ENCODE measurements around the gene ROR1.

DNA sequence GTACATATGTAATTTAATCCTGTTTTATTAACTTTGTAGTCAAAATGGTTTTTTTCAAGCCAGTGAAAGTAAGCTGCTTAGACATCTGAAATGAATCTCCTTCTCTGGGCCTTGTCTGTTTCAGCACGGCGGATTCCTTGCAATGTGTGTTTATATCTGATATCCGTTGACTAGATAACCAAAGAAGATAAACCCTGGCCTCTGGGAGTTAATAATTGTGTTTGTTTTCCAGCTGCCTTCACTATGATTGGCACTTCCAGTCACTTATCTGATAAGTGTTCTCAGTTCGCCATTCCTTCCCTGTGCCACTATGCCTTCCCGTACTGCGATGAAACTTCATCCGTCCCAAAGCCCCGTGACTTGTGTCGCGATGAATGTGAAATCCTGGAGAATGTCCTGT lies 366.1 kb downstream of the ROR1 start:
- TF ChIP-seq, protein P1, sequence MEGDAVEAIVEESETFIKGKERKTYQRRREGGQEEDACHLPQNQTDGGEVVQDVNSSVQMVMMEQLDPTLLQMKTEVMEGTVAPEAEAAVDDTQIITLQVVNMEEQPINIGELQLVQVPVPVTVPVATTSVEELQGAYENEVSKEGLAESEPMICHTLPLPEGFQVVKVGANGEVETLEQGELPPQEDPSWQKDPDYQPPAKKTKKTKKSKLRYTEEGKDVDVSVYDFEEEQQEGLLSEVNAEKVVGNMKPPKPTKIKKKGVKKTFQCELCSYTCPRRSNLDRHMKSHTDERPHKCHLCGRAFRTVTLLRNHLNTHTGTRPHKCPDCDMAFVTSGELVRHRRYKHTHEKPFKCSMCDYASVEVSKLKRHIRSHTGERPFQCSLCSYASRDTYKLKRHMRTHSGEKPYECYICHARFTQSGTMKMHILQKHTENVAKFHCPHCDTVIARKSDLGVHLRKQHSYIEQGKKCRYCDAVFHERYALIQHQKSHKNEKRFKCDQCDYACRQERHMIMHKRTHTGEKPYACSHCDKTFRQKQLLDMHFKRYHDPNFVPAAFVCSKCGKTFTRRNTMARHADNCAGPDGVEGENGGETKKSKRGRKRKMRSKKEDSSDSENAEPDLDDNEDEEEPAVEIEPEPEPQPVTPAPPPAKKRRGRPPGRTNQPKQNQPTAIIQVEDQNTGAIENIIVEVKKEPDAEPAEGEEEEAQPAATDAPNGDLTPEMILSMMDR (conservative IDR thresholded peaks at IDR 0.05), result no peak
- no peak for TF ChIP-seq EZH2 (IDR thresholded peaks at IDR 0.05; ENCODE audit: low read depth)
